Measurements from ENCODE around the gene ITGB8. TPM values are rescaled to one million over a fixed set of nuclear protein-coding genes. Genes with fewer than 3 reads are reported as not detected.
A peak's percentile ranks its signal among the peaks of the same experiment; 100 is the strongest.

The ITGB8 gene
- total RNA-seq, 1 donor from 2014 or later: 10.5 TPM

- no peak overlapping the region for H3K4me3 ChIP-seq (ENCODE audit: low read depth, low read length)
- FAIRE-seq (no peak), DNase-seq (ENCODE audit: low read depth) (peak; percentile 70)
These were observed 77.7 kb downstream of the ITGB8 start for GRCh38 chr7:20408467-20408826.

GRCh38 chr7:20409961-20410360 lies 79.3 kb downstream of the ITGB8 start:
- Histone ChIP-seq H3K27me3 (ENCODE audit: control insufficient read depth, insufficient read depth, low read length) (no peaks in the 10 kb centered on the region), H3K36me3 (ENCODE audit: control insufficient read depth, insufficient read depth, low read length) (peaks cover 2% of the 10 kb centered on the region), H3K4me3 (ENCODE audit: low read depth, low read length) (no peak overlapping the region)
- TF ChIP-seq CTCF (IDR thresholded peaks at IDR 0.05; ENCODE audit: insufficient read depth, low read length, severe bottlenecking): no peak
- DNase-seq (ENCODE audit: low read depth): peak; percentile 22
- no peak for FAIRE-seq

More at GRCh38 chr7:20408467-20408826, 77.7 kb downstream of the ITGB8 start:
- H3K36me3 ChIP-seq (ENCODE audit: control insufficient read depth, insufficient read depth, low read length): peaks cover 2% of the 10 kb centered on the region
- TF ChIP-seq CTCF (IDR thresholded peaks at IDR 0.05; ENCODE audit: insufficient read depth, low read length, severe bottlenecking): no peak
- H3K27me3 ChIP-seq (ENCODE audit: control insufficient read depth, insufficient read depth, low read length): no peaks in the 10 kb centered on the region

- no peak for DNase-seq (ENCODE audit: low read depth)
- FAIRE-seq: no peak
- peaks cover 2% of the 10 kb centered on the region for H3K36me3 ChIP-seq (ENCODE audit: control insufficient read depth, insufficient read depth, low read length)
- no peaks in the 10 kb centered on the region for H3K27me3 ChIP-seq (ENCODE audit: control insufficient read depth, insufficient read depth, low read length)
- no peak for TF ChIP-seq CTCF (IDR thresholded peaks at IDR 0.05; ENCODE audit: insufficient read depth, low read length, severe bottlenecking)
- no peak overlapping the region for H3K4me3 ChIP-seq (ENCODE audit: low read depth, low read length)
These were observed 80.7 kb downstream of the ITGB8 start for GRCh38 chr7:20411372-20411771.

GRCh38 chr7:20412032-20412431 lies 81.3 kb downstream of the ITGB8 start:
- DNase-seq (ENCODE audit: low read depth) (no peak), FAIRE-seq (no peak)
- peaks cover 2% of the 10 kb centered on the region for H3K36me3 ChIP-seq (ENCODE audit: control insufficient read depth, insufficient read depth, low read length)

GRCh38 chr7:20417260-20417659 lies 86.6 kb downstream of the ITGB8 start:
- no peak for DNase-seq (ENCODE audit: low read depth)
- no peaks in the 10 kb centered on the region for H3K27me3 ChIP-seq (ENCODE audit: control insufficient read depth, insufficient read depth, low read length)
- no peak for TF ChIP-seq CTCF (IDR thresholded peaks at IDR 0.05; ENCODE audit: insufficient read depth, low read length, severe bottlenecking)
- H3K4me3 ChIP-seq (ENCODE audit: low read depth, low read length): no peak overlapping the region
- H3K36me3 ChIP-seq (ENCODE audit: control insufficient read depth, insufficient read depth, low read length): no peaks in the 10 kb centered on the region
- FAIRE-seq: no peak

More at GRCh38 chr7:20412032-20412431, 81.3 kb downstream of the ITGB8 start:
- H3K27me3 ChIP-seq (ENCODE audit: control insufficient read depth, insufficient read depth, low read length): no peaks in the 10 kb centered on the region
- TF ChIP-seq CTCF (IDR thresholded peaks at IDR 0.05; ENCODE audit: insufficient read depth, low read length, severe bottlenecking): no peak
- H3K4me3 ChIP-seq (ENCODE audit: low read depth, low read length): no peak overlapping the region

GRCh38 chr7:20417675-20418382 lies 87.1 kb downstream of the ITGB8 start:
- H3K27me3 ChIP-seq (ENCODE audit: control insufficient read depth, insufficient read depth, low read length): no peaks in the 10 kb centered on the region
- no peak overlapping the region for H3K4me3 ChIP-seq (ENCODE audit: low read depth, low read length)
- FAIRE-seq (no peak), DNase-seq (ENCODE audit: low read depth) (no peak)
- no peak for TF ChIP-seq CTCF (IDR thresholded peaks at IDR 0.05; ENCODE audit: insufficient read depth, low read length, severe bottlenecking)
- H3K36me3 ChIP-seq (ENCODE audit: control insufficient read depth, insufficient read depth, low read length): no peaks in the 10 kb centered on the region
